H1 (cell line): Measurements from ENCODE around the gene SUGP2. TPM values are rescaled to one million over a fixed set of nuclear protein-coding genes. Genes with fewer than 3 reads are reported as not detected.

Experiments used
- CTCF ChIA-PET: fragments of 300-600 bp; sonication (Branson Sonifier 250); formaldehyde crosslinking; loops from one replicate; lab custom pipeline; 2021; ENCODE audit not compliant: partially characterized antibody; lab: Charles Lee
- POLR2A ChIA-PET: fragments of 300-600 bp; sonication (Branson Sonifier 250); formaldehyde crosslinking; loops from one replicate; lab custom pipeline; 2021; ENCODE audit warnings: inconsistent platforms; ENCODE audit not compliant: partially characterized antibody; lab: Charles Lee
- DNase-seq, 2 experiments: peaks; one replicate each; pipeline versions ENCODE4 v3.0.0 to v3.0.0-alpha.2; 2010 to 2022; ENCODE audit warnings: low spot score in 2 of 2, low read depth in 1 of 2, mixed read lengths in 1 of 2
- FAIRE-seq: peaks from 2 replicates; lab custom pipeline; 2011; peaks lifted over from hg19 to GRCh38; lab: Jason Lieb, UNC
- H2AFZ ChIP-seq: 2 replicates; pipeline ENCODE4 v1.8.1; 2012; ENCODE audit warnings: low read length, inconsistent platforms
- H2AK5ac ChIP-seq: 2 replicates; pipeline ENCODE4 v1.6.1; 2013; ENCODE audit warnings: low read depth, low read length
- H2BK120ac ChIP-seq: replicated peaks from 2 replicates; pipeline ENCODE3; 2013; ENCODE audit warnings: low read depth, low read length, inconsistent platforms
- H2BK12ac ChIP-seq: 2 replicates; pipeline ENCODE4 v1.6.1; 2013; ENCODE audit warnings: low read depth, low read length
- H2BK15ac ChIP-seq: 2 replicates; pipeline ENCODE4 v1.6.1; 2013; ENCODE audit warnings: low read length
- H2BK20ac ChIP-seq: 2 replicates; pipeline ENCODE4 v1.6.1; 2013; ENCODE audit warnings: low read length
- H2BK5ac ChIP-seq: 2 replicates; pipeline ENCODE4 v1.6.1; 2013; ENCODE audit warnings: low read depth, low read length
- H3K14ac ChIP-seq: 2 replicates; pipeline ENCODE4 v1.6.1; 2013; ENCODE audit warnings: inconsistent platforms; ENCODE audit not compliant: insufficient read length
- H3K18ac ChIP-seq: 2 replicates; pipeline ENCODE4 v1.6.1; 2013; ENCODE audit warnings: low read length; ENCODE audit errors: extremely low read depth
- H3K23ac ChIP-seq: 2 replicates; pipeline ENCODE4 v1.6.1; 2013; ENCODE audit warnings: inconsistent platforms; ENCODE audit not compliant: insufficient read length
- H3K23me2 ChIP-seq: 2 replicates; pipeline ENCODE4 v1.6.1; 2013; ENCODE audit warnings: low read depth, low read length
- H3K27ac ChIP-seq: 2 replicates; pipeline ENCODE4 v1.6.1; 2011; ENCODE audit warnings: low read depth, low read length, inconsistent platforms
- H3K27me3 ChIP-seq, 4 experiments: replicated peaks in 1 of 4; 1 replicate in 1 of 4; 2 replicates in 3 of 4; pipeline versions ENCODE4 v1.6.1 to v1.8.1; 2011 to 2013; ENCODE audit warnings: low read length in 3 of 4, mild to moderate bottlenecking in 3 of 4, inconsistent platforms in 2 of 4, mixed read lengths in 2 of 4, moderate library complexity in 1 of 4; ENCODE audit not compliant: control insufficient read depth in 3 of 4, insufficient read depth in 3 of 4; ENCODE audit errors: extremely low read depth in 1 of 4
- H3K36me3 ChIP-seq, 4 experiments: 2 replicates each; pipeline versions ENCODE4 v1.6.1 to v1.8.1; 2011 to 2013; ENCODE audit warnings: mild to moderate bottlenecking in 4 of 4, low read length in 3 of 4, moderate library complexity in 2 of 4, control low read depth in 1 of 4, inconsistent platforms in 1 of 4; ENCODE audit not compliant: insufficient read depth in 4 of 4, control insufficient read depth in 2 of 4
- H3K4ac ChIP-seq: replicated peaks from 2 replicates; pipeline ENCODE3; 2013; ENCODE audit warnings: low read length, low read depth, mixed read lengths, inconsistent platforms; ENCODE audit not compliant: insufficient read length
- H3K4me1 ChIP-seq, 4 experiments: replicated peaks in 1 of 4; 1 replicate in 1 of 4; 2 replicates in 3 of 4; pipeline versions ENCODE4 v1.6.1 to v1.8.1; 2011 to 2013; ENCODE audit warnings: low read length in 3 of 4, inconsistent platforms in 2 of 4, mixed read lengths in 1 of 4; ENCODE audit not compliant: insufficient read depth in 4 of 4, control insufficient read depth in 3 of 4
- H3K4me2 ChIP-seq, 2 experiments: 2 replicates each; pipeline versions ENCODE4 v1.6.1 to v1.8.1; 2011 to 2013; ENCODE audit warnings: low read depth in 2 of 2, low read length in 2 of 2, control low read depth in 1 of 2, inconsistent platforms in 1 of 2, mild to moderate bottlenecking in 1 of 2; ENCODE audit not compliant: insufficient read depth in 1 of 2
- H3K4me3 ChIP-seq, 4 experiments: fragments of 200-600, 300-600 bp in 1 of 4; sonication (generic), shearing (Covaris generic), sonication (Bioruptor Twin) in 1 of 4; 2 replicates each; pipeline versions ENCODE4 v1.5.1 to v1.8.1; 2011 to 2016; ENCODE audit warnings: low read length in 4 of 4, low read depth in 3 of 4, control low read depth in 2 of 4, inconsistent platforms in 2 of 4, mild to moderate bottlenecking in 2 of 4, mixed read lengths in 1 of 4, moderate library complexity in 1 of 4; ENCODE audit not compliant: insufficient read depth in 2 of 4; ENCODE audit errors: extremely low read depth in 1 of 4
- H3K56ac ChIP-seq: replicated peaks from 2 replicates; pipeline ENCODE3; 2013; ENCODE audit warnings: low read depth, mild to moderate bottlenecking, mixed read lengths, low read length, inconsistent platforms; ENCODE audit not compliant: insufficient read length
- H3K79me1 ChIP-seq: 2 replicates; pipeline ENCODE4 v1.6.1; 2013; ENCODE audit warnings: low read depth, low read length, control low read depth
- H3K79me2 ChIP-seq, 2 experiments: 2 replicates each; pipeline versions ENCODE4 v1.6.1 to v1.8.1; 2012 to 2013; ENCODE audit warnings: low read length in 2 of 2, mild to moderate bottlenecking in 2 of 2, inconsistent platforms in 1 of 2; ENCODE audit not compliant: insufficient read depth in 2 of 2, control insufficient read depth in 1 of 2
- H3K9ac ChIP-seq, 4 experiments: replicated peaks in 1 of 4; 1 replicate in 1 of 4; 2 replicates in 3 of 4; pipeline versions ENCODE4 v1.6.1 to v1.8.1; 2011 to 2013; ENCODE audit warnings: low read depth in 3 of 4, low read length in 3 of 4, control low read depth in 2 of 4, mild to moderate bottlenecking in 2 of 4, moderate library complexity in 2 of 4, inconsistent platforms in 1 of 4; ENCODE audit errors: extremely low read depth in 1 of 4
- H3K9me3 ChIP-seq, 2 experiments: 2 replicates each; pipeline versions ENCODE4 v1.6.1 to v1.8.1; 2012 to 2013; ENCODE audit warnings: mild to moderate bottlenecking in 2 of 2, moderate library complexity in 2 of 2, control low read depth in 1 of 2, inconsistent platforms in 1 of 2, low read depth in 1 of 2, low read length in 1 of 2, mixed read lengths in 1 of 2; ENCODE audit not compliant: insufficient read depth in 2 of 2
- H4K20me1 ChIP-seq, 2 experiments: replicated peaks in 1 of 2; 2 replicates each; pipeline versions ENCODE3 to v1.8.1; 2011 to 2013; ENCODE audit warnings: inconsistent platforms in 2 of 2, low read length in 2 of 2, mild to moderate bottlenecking in 1 of 2; ENCODE audit not compliant: insufficient read depth in 2 of 2, control insufficient read depth in 1 of 2
- H4K5ac ChIP-seq: 2 replicates; pipeline ENCODE4 v1.6.1; 2013; ENCODE audit warnings: low read length, low read depth, mixed read lengths, inconsistent platforms; ENCODE audit not compliant: insufficient read length
- H4K8ac ChIP-seq: 2 replicates; pipeline ENCODE4 v1.8.0; 2013; ENCODE audit warnings: mild to moderate bottlenecking, moderate library complexity, low read length, inconsistent platforms; ENCODE audit not compliant: insufficient read depth; ENCODE audit errors: extremely low read depth
- H4K91ac ChIP-seq: replicated peaks from 2 replicates; pipeline ENCODE3; 2013; ENCODE audit warnings: low read length, mixed read lengths, inconsistent platforms; ENCODE audit not compliant: insufficient read length
- BRCA1 ChIP-seq: IDR thresholded peaks from 2 replicates; pipeline ENCODE4 v1.6.1; 2012; ENCODE audit warnings: low read depth, low read length, improper control_type of control experiment
- EP300 ChIP-seq, 2 experiments: IDR thresholded peaks; 1 replicate in 1 of 2; 2 replicates in 1 of 2; pipeline ENCODE4 v1.6.1; 2011 to 2012; ENCODE audit warnings: low read depth in 2 of 2, low read length in 2 of 2, mild to moderate bottlenecking in 2 of 2, borderline replicate concordance in 1 of 2, inconsistent platforms in 1 of 2, moderate library complexity in 1 of 2
- EZH2 ChIP-seq: fragments of 200-600 bp; sonication (generic); IDR thresholded peaks from 2 replicates; pipeline ENCODE4 v1.7.1; 2012; ENCODE audit warnings: low read depth, mild to moderate bottlenecking, moderate library complexity, low read length, inconsistent platforms; ENCODE audit not compliant: severe bottlenecking
- GABPA ChIP-seq: IDR thresholded peaks from 2 replicates; pipeline ENCODE4 v1.6.1; 2011; ENCODE audit warnings: mild to moderate bottlenecking, low read length, moderate library complexity, borderline replicate concordance; ENCODE audit not compliant: insufficient read depth
- JUND ChIP-seq: IDR thresholded peaks from 2 replicates; pipeline ENCODE4 v1.6.1; 2011; ENCODE audit warnings: mild to moderate bottlenecking, improper control_type of control experiment, low read length
- RBBP5 ChIP-seq: IDR thresholded peaks from 2 replicates; pipeline ENCODE4 v1.7.1; 2012; ENCODE audit warnings: low read depth, mild to moderate bottlenecking, inconsistent platforms, low read length, moderate library complexity, borderline replicate concordance
- SIX5 ChIP-seq: IDR thresholded peaks from 2 replicates; pipeline ENCODE4 v1.6.1; 2011; ENCODE audit warnings: mild to moderate bottlenecking, low read depth, low read length
- SP2 ChIP-seq: IDR thresholded peaks from 2 replicates; pipeline ENCODE4 v1.6.1; 2012; ENCODE audit warnings: mild to moderate bottlenecking, low read length, inconsistent platforms
- TAF1 ChIP-seq: IDR thresholded peaks from 2 replicates; pipeline ENCODE4 v1.6.1; 2011; ENCODE audit warnings: mild to moderate bottlenecking, low read depth, low read length
- TBP ChIP-seq: IDR thresholded peaks from 2 replicates; pipeline ENCODE4 v1.6.1; 2011; ENCODE audit warnings: low read depth, low read length, improper control_type of control experiment
- TEAD4 ChIP-seq: IDR thresholded peaks from 2 replicates; pipeline ENCODE4 v1.6.1; 2012; ENCODE audit warnings: low read depth, low read length, inconsistent platforms, mixed read lengths
- WGBS, 2 experiments: shearing (Covaris generic) in 1 of 2; methylation state at CpG; one replicate each; pipeline versions ENCODE4 v1.1.6 to v1.1.7; 2013 to 2015; ENCODE audit warnings: low lambda C conversion rate in 2 of 2, mixed read lengths in 2 of 2, inconsistent platforms in 1 of 2, low coverage in 1 of 2, missing lambda C conversion rate in 1 of 2; ENCODE audit not compliant: insufficient replicate concordance in 2 of 2, insufficient coverage in 1 of 2, insufficient read length in 1 of 2; ENCODE audit errors: extremely low coverage in 1 of 2, missing lambda C conversion rate in 1 of 2; 5-methylcytosine and 5-hydroxymethylcytosine counted together
- polyA plus RNA-seq, 7 experiments: library from polyadenylated mRNA; depleted of rRNA in 3 of 7; stranded (reverse) in 5 of 7; unstranded in 2 of 7; fragments of >200 nt in 5 of 7; fragments of 200-250 nt in 2 of 7; gene quantifications; 1 replicate in 5 of 7; 2 replicates in 1 of 7; 4 replicates in 1 of 7; pipeline versions ENCODE4 v1.2.1 to v1.2.3, GENCODE V29; 2011 to 2013; ENCODE audit warnings: missing spikeins in 2 of 7, mixed read lengths in 2 of 7
- total RNA-seq: library from RNA; stranded (reverse); fragmentation: NEBNext Ultra II Directional; extraction: Animal tissue kit (Norgen Biotek cat#: 25700); gene quantifications from 2 replicates; pipeline ENCODE4 v1.2.1, GENCODE V29; 2021
- TF ChIP-seq, protein P1 (sequence below): IDR thresholded peaks from 2 replicates; pipeline ENCODE4 v1.6.1; 2012; ENCODE audit warnings: inconsistent platforms

Gene SUGP2
- total and polyA plus RNA-seq, 2 of the 8 experiments (the other 6 are each of a cell fraction or from before 2014, with no cell fraction given) = 57.7 to 114 TPM

GRCh38 chr19:19059018-19059836, 25.9 kb upstream of the SUGP2 start:
- peaks cover 12 to 35% (median 29%) of the 10 kb centered on the region in 4 experiments; a peak in 7 of 8 replicates for H3K36me3 ChIP-seq
- H3K9me3 ChIP-seq = no peaks in the 10 kb centered on the region
- peaks cover 5% of the 10 kb centered on the region for H3K23me2 ChIP-seq
- H2BK5ac ChIP-seq = no peak overlapping the region
- peaks cover 0 to 8% (median 4%) of the 10 kb centered on the region in 4 experiments; a peak in 5 of 7 replicates for H3K27me3 ChIP-seq
- H3K9ac ChIP-seq = no peak overlapping the region
- no peak overlapping the region for H3K56ac ChIP-seq
- no peak overlapping the region for H4K5ac ChIP-seq
- H3K4me3 ChIP-seq = no peak overlapping the region
- H2BK12ac ChIP-seq = no peak overlapping the region
- no peak for FAIRE-seq
- POLR2A ChIA-PET = interaction anchor here (1.1 to 1.6 kb wide), 5 partner anchors 9 to 111 kb away, joined by 3 to 4 read pairs (median 3); partner anchors contain the start of gene MEF2B
- H3K4me2 ChIP-seq = no peak overlapping the region
- H3K79me2 ChIP-seq = no peaks in the 10 kb centered on the region
- CTCF ChIA-PET = interaction anchor here (1.0 to 2.5 kb wide), 6 partner anchors 8 to 116 kb away, joined by 3 to 17 read pairs (median 4); no protein-coding TSS in a partner anchor
- no peak overlapping the region for H4K8ac ChIP-seq
- no peak overlapping the region for H3K14ac ChIP-seq
- WGBS, 2 experiments = 80% methylated on average over 13 of the region's 17 CpGs; no CpG with 5 or more reads in 1 of the 2 experiments
- no peaks in the 10 kb centered on the region for H3K79me1 ChIP-seq
- H3K27ac ChIP-seq = no peak overlapping the region
- no peak overlapping the region for H3K4ac ChIP-seq
- no peak overlapping the region for H2BK15ac ChIP-seq
- H2AFZ ChIP-seq = no peak overlapping the region
- no peak for DNase-seq
- no peak overlapping the region for H2BK120ac ChIP-seq
- no peak overlapping the region for H4K91ac ChIP-seq
- no peak overlapping the region for H2AK5ac ChIP-seq
- H3K23ac ChIP-seq = no peak overlapping the region
- peaks cover 12 to 21% of the 10 kb centered on the region in 2 experiments for H4K20me1 ChIP-seq
- H3K4me1 ChIP-seq = peaks cover 0 to 3% (median 2%) of the 10 kb centered on the region in 4 experiments; a peak in 5 of 7 replicates
- no peak overlapping the region for H3K18ac ChIP-seq
- H2BK20ac ChIP-seq = no peak overlapping the region
- TF ChIP-seq EP300 (IDR thresholded peaks at IDR 0.05; ENCODE audit: borderline replicate concordance in 1 of 2, low read depth in 2 of 2, low read length in 2 of 2) (no peak), GABPA (no peak), EZH2 (no peak), BRCA1 (no peak), TBP (no peak), SP2 (no peak), TEAD4 (no peak), TAF1 (no peak), JUND (no peak), SIX5 (no peak), RBBP5 (no peak)
- TF ChIP-seq, protein P1, sequence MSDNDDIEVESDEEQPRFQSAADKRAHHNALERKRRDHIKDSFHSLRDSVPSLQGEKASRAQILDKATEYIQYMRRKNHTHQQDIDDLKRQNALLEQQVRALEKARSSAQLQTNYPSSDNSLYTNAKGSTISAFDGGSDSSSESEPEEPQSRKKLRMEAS = no peak
